Vagina (tissue), 2 donors: ENCODE measurements around the gene C19orf38.

Experiments
- POLR2A ChIP-seq, 2 donors: fragments of 450-650 bp; IDR thresholded peaks; one replicate each; pipeline ENCODE4 v1.6.1; 2017; ENCODE audit warnings: antibody characterized with exemption in 2 of 2, mild to moderate bottlenecking in 2 of 2, moderate library complexity in 2 of 2
- TF ChIP-seq, protein P1 (sequence below), 3 experiments: fragments of 450-650 bp in 2 of 3; fragments of 200-600 bp in 1 of 3; sonication (generic) in 1 of 3; IDR thresholded peaks; one replicate each; pipeline ENCODE4 v1.5.1; 2017 to 2019; ENCODE audit warnings: antibody characterized with exemption in 3 of 3, mild to moderate bottlenecking in 2 of 3, moderate library complexity in 2 of 3

- TF ChIP-seq POLR2A (IDR thresholded peaks at IDR 0.05) = no peak
- TF ChIP-seq, protein P1, sequence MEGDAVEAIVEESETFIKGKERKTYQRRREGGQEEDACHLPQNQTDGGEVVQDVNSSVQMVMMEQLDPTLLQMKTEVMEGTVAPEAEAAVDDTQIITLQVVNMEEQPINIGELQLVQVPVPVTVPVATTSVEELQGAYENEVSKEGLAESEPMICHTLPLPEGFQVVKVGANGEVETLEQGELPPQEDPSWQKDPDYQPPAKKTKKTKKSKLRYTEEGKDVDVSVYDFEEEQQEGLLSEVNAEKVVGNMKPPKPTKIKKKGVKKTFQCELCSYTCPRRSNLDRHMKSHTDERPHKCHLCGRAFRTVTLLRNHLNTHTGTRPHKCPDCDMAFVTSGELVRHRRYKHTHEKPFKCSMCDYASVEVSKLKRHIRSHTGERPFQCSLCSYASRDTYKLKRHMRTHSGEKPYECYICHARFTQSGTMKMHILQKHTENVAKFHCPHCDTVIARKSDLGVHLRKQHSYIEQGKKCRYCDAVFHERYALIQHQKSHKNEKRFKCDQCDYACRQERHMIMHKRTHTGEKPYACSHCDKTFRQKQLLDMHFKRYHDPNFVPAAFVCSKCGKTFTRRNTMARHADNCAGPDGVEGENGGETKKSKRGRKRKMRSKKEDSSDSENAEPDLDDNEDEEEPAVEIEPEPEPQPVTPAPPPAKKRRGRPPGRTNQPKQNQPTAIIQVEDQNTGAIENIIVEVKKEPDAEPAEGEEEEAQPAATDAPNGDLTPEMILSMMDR (IDR thresholded peaks at IDR 0.05) = no peak
Measured at GRCh38 chr19:10832939-10833296, 15.3 kb upstream of the C19orf38 start.
